GM18861 (cell line): Measurements from ENCODE around the gene DOP1A.

Source experiments
- ATAC-seq: cut with Tn5 transposase; IDR thresholded peaks from one replicate; pipeline ENCODE4 v1.9.1; 2021; ENCODE audit not compliant: unreplicated experiment

DOP1A gene

DNA sequence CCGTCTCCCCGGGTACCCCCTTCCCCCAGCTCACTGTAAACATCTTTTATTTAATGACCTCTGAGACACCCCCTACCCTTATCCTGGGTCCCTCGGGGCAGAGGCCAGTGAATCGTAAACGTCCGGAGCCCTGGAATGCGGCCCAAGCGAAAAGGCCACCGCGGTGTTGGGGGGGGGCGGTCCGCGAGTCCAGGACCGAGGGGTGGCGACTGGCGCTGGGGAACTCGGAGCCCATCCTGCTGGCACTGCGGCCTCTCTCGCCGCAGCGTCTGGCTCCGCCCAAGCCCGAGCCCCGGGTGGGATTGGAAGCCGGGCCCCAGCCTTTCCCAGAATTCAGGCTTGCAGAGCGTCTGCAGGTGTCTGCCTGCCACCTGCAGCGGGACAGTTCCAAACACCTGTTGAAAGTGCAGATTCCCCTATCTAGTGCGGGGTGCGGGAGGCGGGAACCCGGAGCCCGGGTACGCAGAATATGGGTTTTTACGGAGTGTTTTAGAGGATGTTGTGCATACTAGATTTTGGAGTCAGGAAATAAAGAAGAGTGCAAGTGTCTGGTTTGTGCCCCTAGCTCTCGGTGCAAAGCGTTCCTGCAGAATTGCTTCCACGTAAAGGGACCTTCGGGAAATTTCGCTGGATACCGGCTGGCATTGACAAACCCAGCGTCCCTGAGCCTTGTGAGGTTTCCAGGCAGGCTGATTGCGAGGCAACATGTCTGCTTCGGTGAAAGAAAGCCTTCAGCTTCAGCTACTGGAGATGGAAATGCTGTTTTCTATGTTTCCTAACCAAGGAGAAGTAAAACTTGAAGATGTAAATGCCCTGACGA lies 126.5 kb downstream of the DOP1A start:
- no peak for ATAC-seq

GRCh38 chr6:83198486-83199172 lies 131.2 kb downstream of the DOP1A start:
- peak; percentile 11 for ATAC-seq

DNA sequence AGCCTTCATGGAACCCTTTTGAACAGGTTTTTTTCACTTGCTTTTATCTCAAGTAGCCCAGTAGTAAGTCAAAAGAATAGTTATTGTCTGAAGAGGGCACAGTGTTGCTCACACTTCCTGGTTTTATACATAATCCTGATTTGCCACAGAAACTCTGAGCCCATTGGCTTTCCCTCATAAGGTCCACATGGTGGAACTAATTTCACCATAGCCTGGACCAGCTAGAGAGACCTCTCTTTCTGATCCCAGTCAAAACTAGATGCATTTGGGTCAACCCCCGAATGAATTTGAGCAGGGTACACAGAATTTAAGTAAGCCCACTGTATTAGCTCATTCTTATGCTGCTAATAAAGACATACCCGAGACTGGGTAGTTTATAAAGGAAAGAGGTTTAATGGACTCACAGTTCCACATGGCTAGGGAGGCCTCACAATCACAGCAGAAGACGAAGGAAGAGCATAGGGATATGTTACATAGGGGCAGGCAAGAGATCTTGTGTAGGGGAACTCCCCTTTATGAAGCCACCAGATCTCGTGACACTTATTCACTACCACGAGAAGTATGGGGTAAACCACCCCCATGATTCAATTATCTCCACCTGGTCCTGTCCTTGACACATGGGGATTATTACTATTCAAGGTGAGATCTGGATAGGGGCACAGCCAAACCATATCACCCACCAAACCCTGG lies 131.8 kb downstream of the DOP1A start:
- ATAC-seq = peak; percentile 72

- ATAC-seq = no peak
These were observed 132.4 kb downstream of the DOP1A start for GRCh38 chr6:83199863-83200225.

GRCh38 chr6:83202031-83202430 lies 134.6 kb downstream of the DOP1A start:
- ATAC-seq = no peak

DNA sequence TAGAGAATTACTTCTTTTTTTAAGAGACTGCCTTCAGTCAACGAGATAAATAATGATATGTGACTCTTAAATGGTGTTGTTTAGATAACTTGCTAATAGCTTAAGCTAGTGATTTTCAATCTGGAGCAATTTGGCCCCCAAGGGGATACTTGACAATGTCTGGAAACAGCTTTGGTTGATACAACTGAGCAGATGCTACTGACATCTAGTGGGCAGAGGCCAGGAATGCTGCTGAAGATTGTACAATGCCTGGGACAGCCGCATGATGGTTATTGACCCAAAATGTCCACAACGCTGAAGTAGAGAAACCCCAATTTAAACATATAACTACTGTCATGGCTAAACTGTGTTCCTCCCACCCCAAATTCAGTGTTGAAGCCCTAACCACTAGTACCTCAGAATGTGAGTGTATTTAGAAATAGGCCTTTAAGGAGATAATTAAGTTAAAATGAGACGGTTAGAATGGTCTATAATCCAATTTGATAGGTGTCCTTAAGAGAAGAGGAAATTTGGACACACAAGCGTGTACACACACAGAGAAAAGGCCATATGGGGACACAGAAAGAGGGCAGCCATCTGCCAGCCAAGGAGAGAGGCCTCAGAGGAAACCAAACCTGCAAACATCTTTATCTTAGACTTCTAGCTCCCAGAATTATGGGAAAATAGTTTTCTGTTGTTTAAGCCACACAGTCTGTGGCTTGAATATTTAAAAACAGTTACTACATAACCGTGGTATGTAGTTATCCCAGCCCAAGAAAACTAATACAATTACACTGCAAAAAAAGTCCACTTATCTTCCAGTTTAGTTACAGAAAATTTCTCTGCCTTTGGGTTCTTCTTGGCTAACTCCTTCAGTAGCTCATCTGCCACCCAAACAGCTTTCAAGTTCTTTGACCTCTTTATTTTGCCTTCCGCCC lies 147.9 kb downstream of the DOP1A start:
- ATAC-seq = peak; percentile 100

GRCh38 chr6:83216806-83217205 lies 149.3 kb downstream of the DOP1A start:
- ATAC-seq = no peak
